ENCODE measurements around the gene SLC35D2. TPM values are rescaled to one million over a fixed set of nuclear protein-coding genes. Genes with fewer than 3 reads are reported as not detected.

Gene SLC35D2
- total RNA-seq, 1 experiment from 2014 or later = 14.6 TPM

- peak; percentile 90 for DNase-seq (ENCODE audit: low spot score)
- Mint-ChIP-seq H3K27ac (peak overlapping the region; percentile 96), H3K4me1 (peaks cover 47% of the 10 kb centered on the region), H3K4me3 (peak overlapping the region; percentile 94), H3K9me3 (no peaks in the 10 kb centered on the region), H3K36me3 (peaks cover 7% of the 10 kb centered on the region), H3K27me3 (ENCODE audit: low read depth) (no peaks in the 10 kb centered on the region; the same call in 1 of the 2 replicates)
- POLR2A ChIA-PET = no interaction called here
- CTCF ChIA-PET = no interaction called here
- ATAC-seq = peak; percentile 4
- TF ChIP-seq IRF1 (CRISPR knock-in tag; IDR thresholded peaks at IDR 0.05) (no peak), FOXP1 (CRISPR knock-in tag; IDR thresholded peaks at IDR 0.05; ENCODE audit: borderline replicate concordance) (peak; percentile 52; the same call in 1 of the 2 replicates), AR (CRISPR knock-in tag; IDR thresholded peaks at IDR 0.05) (no peak), USF1 (CRISPR knock-in tag; IDR thresholded peaks at IDR 0.05) (peak; percentile 98), SMAD3 (CRISPR knock-in tag; IDR thresholded peaks at IDR 0.05; ENCODE audit: borderline replicate concordance) (peak; percentile 41; the same call in 1 of the 2 replicates), TCF7 (CRISPR knock-in tag; IDR thresholded peaks at IDR 0.05; ENCODE audit: low read depth) (no peak), ZNF423 (CRISPR knock-in tag; IDR thresholded peaks at IDR 0.05) (no peak), GABPB1 (CRISPR knock-in tag; IDR thresholded peaks at IDR 0.05) (peak; percentile 74), ESRRA (CRISPR knock-in tag; IDR thresholded peaks at IDR 0.05; ENCODE audit: borderline replicate concordance) (no peak), NFE2L1 (CRISPR knock-in tag; IDR thresholded peaks at IDR 0.05) (0 out of 2 replicates have a peak, but pooled peaks have one; percentile 67), KAT7 (CRISPR knock-in tag; IDR thresholded peaks at IDR 0.05; ENCODE audit: borderline replicate concordance) (no peak), PRRX2 (CRISPR knock-in tag; IDR thresholded peaks at IDR 0.05) (no peak), HMGA2 (CRISPR knock-in tag; IDR thresholded peaks at IDR 0.05) (no peak), ZNF232 (CRISPR knock-in tag; IDR thresholded peaks at IDR 0.05) (no peak), ZBTB21 (CRISPR knock-in tag; IDR thresholded peaks at IDR 0.05; ENCODE audit: borderline replicate concordance) (peak; percentile 49; the same call in 1 of the 2 replicates), E2F4 (CRISPR knock-in tag; IDR thresholded peaks at IDR 0.05; ENCODE audit: borderline replicate concordance, low read depth) (0 out of 2 replicates have a peak, but pooled peaks have one; percentile 20), ZNF263 (CRISPR knock-in tag; IDR thresholded peaks at IDR 0.05; ENCODE audit: low read depth) (no peak), STAT6 (CRISPR knock-in tag; conservative IDR thresholded peaks at IDR 0.05; ENCODE audit: low read depth) (no peak), ATF6 (CRISPR knock-in tag; IDR thresholded peaks at IDR 0.05) (no peak), FOXK1 (CRISPR knock-in tag; IDR thresholded peaks at IDR 0.05) (peak; percentile 72; the same call in 1 of the 2 replicates), NR2C2 (CRISPR knock-in tag; IDR thresholded peaks at IDR 0.05) (no peak), ZNF512 (CRISPR knock-in tag; IDR thresholded peaks at IDR 0.05; ENCODE audit: borderline replicate concordance) (no peak), GRHL2 (CRISPR knock-in tag; IDR thresholded peaks at IDR 0.05; ENCODE audit: insufficient replicate concordance, severe bottlenecking) (no peak), TP53 (CRISPR knock-in tag; IDR thresholded peaks at IDR 0.05) (no peak), IRF2 (CRISPR knock-in tag; IDR thresholded peaks at IDR 0.05; ENCODE audit: borderline replicate concordance, low read depth) (no peak), CBFB (CRISPR knock-in tag; IDR thresholded peaks at IDR 0.05; ENCODE audit: low read depth) (no peak)
Observed at GRCh38 chr9:96417051-96417586, 33.6 kb upstream of the SLC35D2 start.
